HG03442 (cell line): ENCODE data around the gene VKORC1.
A peak's percentile ranks its signal among the peaks of the same experiment; 100 is the strongest.

ENCODE experiments used
- ATAC-seq: cut with Tn5 transposase; IDR thresholded peaks from one replicate; pipeline ENCODE4 v1.9.1; 2021; ENCODE audit warnings: mild to moderate bottlenecking, moderate library complexity; ENCODE audit not compliant: unreplicated experiment

The VKORC1 gene

GRCh38 chr16:31130899-31131298 lies 36.3 kb upstream of the VKORC1 start:
- no peak for ATAC-seq

DNA sequence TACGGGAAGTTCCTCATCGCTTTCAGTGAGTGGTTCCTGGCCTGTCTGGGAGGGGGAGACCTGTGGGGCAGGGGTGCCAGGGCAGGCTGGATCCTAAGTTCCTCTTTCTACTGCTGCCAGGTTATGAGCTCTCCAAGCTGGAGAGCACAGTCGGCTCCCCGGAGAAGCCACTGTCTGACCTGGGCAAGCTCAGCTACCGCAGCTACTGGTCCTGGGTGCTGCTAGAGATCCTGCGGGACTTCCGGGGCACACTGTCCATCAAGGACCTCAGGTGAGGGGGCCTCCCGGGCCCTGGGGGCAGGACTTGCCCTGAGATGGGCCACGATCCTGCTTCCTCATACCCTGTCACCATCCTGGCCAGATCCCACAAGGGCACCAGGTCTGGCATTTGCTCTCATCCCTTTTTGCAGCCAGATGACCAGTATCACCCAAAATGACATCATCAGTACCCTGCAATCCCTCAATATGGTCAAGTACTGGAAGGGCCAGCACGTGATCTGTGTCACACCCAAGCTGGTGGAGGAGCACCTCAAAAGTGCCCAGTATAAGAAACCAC lies 35.8 kb upstream of the VKORC1 start:
- no peak for ATAC-seq

DNA sequence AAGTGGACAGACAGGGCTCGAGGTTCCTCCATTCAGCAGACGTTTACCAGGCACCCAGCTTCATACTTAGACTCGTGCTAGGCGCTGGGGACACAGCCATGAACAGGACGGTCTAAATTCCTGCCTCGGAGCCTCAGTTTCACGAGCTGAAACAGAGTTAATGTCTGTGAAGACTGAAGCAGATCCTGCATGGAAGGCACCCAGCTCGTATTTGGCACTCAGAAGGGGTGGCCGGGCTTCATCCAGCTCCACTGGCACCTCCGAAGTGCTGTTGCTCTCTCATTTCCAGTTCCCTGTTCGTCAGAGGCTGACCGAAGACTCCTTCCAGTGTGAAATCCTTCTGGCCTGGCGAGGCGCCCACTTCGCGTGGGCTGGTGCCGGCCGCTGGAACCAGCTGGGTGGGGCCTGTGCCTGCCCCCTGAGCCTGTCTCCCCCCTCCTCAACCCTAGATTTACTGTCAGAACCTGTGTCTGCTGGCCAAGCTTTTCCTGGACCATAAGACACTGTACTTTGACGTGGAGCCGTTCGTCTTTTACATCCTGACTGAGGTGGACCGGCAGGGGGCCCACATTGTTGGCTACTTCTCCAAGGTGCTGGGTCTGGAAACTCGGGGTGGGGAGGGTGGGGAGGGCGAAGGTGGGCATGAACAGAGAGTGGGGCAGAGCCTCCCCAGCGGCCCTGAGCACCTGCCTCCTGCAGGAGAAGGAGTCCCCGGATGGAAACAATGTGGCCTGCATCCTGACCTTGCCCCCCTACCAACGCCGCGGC lies 35.2 kb upstream of the VKORC1 start:
- ATAC-seq: no peak

GRCh38 chr16:31128711-31129567 lies 34.3 kb upstream of the VKORC1 start:
- no peak for ATAC-seq

DNA sequence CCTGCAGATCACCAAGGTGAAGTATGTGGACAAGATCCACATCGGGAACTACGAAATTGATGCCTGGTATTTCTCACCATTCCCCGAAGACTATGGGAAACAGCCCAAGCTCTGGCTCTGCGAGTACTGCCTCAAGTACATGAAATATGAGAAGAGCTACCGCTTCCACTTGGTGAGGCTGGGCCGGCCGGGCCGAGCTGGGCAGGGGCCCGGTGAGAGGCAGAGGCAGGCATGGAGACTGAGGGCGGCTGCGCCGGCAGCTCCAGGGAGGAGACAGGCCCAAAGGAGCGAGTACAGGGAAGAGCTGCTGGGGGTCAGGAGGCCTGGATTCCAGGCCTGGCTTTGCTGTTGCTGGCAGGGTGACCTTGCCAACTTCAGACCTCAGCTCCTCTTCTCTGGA lies 32.6 kb upstream of the VKORC1 start:
- no peak for ATAC-seq

DNA sequence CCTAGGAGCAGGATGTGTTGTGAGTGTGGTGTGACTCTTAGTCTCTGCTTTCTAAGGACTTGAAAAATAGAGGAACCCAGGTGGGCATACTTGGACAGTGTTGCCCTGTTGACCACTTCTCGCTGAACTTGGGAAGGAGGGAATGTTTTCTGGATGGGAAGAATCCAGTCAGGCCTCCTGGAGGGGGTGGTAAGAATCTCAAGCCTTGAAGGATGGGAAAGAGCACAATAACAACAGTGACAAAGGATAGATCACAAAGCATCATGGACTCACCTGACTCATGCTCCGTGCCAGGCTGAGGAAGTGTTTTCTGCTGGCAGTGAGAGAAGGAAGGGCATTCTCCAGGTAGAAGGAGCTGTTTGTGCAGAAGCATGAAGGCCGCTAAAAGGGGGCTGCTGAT lies 31.2 kb upstream of the VKORC1 start:
- ATAC-seq: no peak

DNA sequence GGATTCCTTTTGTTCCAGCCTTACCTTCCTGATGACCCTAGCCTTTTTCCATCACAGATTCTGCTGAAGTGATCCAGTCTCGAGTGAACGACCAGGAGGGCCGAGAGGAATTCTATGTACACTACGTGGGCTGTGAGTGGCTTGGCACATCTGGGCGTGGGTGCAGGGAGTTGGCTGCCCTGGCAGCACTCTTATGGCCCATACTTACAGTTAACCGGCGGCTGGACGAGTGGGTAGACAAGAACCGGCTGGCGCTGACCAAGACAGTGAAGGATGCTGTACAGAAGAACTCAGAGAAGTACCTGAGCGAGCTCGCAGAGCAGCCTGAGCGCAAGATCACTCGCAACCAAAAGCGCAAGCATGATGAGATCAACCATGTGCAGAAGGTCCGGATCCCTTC lies 25.5 kb upstream of the VKORC1 start:
- ATAC-seq: no peak

DNA sequence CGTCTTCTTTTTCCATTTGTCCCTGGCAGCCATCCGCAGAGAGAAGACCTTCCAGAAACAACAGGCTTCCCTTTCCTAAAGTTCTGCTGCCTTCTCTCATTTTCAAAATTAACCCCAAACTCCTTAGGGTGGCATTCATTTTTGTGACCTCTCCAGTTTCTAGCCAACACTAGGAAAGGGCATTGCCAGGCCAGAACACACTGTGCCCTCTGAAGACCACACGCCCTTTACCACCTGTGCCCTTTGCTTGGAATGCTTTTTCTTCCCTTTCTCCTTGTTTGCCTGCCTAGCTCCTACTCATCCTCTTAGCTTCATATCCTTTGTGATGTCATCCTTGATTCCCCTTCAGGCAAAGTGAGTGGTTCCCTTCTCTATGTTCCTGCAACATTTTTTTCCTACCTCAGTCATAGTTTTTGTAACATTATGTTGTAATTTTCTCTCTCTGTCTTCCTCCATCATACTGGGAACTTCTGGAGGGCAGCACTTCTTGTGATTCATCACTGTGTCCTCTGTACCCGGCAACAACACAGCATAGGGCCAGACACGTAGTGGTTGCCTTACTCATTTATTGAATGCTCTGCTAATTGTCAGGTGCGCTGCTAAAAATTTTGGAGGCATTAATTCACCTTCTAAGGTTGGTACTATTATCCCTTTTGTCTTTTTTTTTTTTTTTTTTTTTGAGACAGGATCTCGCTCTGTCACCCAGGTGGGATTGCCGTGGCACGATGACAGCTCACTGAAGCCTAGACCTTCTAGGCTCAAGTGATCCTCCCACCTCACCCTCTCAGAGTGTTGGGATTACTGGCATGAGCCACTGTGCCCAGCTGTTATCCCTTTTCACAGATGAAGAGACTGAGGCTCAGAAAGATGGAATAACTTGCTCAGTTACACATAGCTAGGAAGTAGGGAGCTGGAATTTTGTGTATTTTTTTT lies 23.9 kb upstream of the VKORC1 start:
- ATAC-seq: no peak

DNA sequence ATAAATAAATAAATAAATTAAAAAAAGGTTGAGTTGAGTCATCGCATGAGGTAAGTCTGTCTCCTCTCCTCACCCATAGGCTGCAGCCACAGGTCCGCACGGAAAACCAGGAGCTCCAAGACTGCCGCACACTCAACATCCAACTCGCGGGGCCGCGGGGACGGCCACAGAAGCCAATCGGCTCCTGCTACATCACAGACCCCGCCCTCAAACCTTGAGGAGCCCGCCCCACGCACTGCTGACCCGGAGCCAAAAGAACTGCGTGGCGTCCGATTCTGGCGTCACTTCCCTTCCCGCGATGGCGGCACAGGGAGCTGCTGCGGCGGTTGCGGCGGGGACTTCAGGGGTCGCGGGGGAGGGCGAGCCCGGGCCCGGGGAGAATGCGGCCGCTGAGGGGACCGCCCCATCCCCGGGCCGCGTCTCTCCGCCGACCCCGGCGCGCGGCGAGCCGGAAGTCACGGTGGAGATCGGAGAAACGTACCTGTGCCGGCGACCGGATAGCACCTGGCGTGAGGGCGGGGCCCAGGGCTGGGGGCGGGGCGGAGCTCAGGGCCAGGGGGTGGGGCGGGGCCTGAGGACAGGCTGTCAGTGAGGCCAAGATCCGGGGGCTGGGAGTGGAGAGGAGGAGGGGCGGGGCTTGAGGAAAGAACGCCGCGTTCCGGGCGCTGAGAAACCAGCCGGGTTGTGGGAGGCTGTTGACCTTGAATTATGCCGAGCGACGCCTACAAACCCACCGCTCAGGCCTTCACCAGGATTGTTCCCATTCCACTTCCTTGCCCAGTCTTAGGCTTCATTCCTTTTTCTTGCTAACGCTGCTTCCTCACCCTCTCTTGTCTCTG lies 23.0 kb upstream of the VKORC1 start, which contains the start of gene KAT8:
TSS of gene KAT8 (plus strand) at position 281 of the 839 bp plus-strand sequence. CDS start at position 299, 18 bp downstream.
- peak; percentile 90 for ATAC-seq

DNA sequence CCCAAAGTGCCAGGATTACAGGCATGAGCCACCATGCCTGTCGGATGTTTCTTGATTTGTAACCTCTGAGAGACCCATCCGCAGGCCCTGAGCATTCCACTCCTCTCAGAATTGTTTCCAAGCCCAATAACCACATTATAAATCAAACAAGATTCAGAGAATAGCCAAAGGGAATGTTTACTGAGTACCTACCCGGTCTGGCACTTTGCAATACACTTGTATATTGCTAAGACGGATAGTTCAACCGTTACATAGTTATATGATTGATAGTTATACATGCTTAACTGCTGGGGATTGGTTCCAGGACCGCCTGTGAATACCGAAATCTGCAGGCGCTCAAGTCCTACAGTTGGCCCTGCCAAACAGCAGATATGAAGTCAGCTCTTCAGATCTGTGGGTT lies 19.9 kb upstream of the VKORC1 start:
- ATAC-seq: no peak

- ATAC-seq: no peak
Observed at GRCh38 chr16:31113121-31114120, 18.8 kb upstream of the VKORC1 start.

DNA sequence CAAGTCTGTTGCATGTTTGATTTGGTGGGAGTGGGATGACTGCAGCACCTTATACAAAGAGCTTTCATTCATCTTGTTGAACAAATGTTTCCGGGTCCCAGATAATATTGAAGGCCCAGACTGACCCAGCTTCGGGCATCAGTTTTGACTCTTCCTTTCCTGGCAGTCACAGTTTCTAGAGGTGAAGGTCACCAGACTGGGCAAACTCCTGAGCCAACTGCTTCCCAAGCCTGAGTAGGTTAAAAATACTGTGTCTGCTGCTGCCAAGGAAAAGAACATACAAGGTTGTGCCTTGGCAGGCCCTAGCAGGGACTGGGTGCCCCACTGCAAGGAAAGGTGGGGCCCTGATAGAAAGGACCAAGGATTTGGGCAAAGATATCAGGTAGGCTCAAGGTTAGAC lies 18.1 kb upstream of the VKORC1 start:
- ATAC-seq: no peak

- ATAC-seq: no peak
Observed at GRCh38 chr16:31111881-31112466, 17.4 kb upstream of the VKORC1 start.

DNA sequence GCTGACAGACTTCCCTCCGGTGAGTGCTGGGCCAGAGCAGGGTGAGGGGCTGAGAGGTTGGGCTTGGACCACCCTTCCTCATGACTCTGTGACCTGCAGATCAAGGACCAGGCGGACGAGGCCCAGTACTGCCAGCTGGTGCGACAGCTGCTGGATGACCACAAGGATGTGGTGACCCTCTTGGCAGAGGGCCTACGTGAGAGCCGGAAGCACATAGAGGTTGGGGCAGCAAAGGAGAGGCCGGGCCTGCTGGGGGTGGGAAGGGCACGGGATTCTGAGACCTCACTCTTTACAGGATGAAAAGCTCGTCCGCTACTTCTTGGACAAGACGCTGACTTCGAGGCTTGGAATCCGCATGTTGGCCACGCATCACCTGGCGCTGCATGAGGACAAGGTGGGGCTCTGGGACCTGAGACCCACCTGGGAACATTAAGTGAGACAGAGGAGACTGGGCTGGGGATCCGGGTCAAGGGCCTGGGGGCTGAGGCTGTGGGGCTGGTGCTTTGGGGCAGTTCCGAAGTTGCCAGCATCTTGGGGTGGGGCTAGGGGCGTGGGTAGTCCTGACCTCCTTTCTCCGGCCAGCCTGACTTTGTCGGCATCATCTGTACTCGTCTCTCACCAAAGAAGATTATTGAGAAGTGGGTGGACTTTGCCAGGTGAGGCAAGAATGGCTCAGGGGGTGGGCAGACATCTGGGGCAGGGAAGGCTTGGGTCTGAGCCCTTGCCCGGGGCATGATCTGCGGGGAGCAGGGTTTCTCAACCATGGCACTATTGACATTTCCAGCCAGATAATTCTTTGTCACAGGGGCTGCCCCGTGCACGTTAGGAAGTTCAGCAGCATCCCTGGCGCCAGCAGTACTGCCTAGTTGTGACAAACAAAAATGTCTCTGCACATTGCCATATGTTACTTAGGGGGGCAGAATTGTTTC lies 15.8 kb upstream of the VKORC1 start:
- ATAC-seq: no peak

- ATAC-seq: no peak
Observed at GRCh38 chr16:31109622-31110021, 15.0 kb upstream of the VKORC1 start.

DNA sequence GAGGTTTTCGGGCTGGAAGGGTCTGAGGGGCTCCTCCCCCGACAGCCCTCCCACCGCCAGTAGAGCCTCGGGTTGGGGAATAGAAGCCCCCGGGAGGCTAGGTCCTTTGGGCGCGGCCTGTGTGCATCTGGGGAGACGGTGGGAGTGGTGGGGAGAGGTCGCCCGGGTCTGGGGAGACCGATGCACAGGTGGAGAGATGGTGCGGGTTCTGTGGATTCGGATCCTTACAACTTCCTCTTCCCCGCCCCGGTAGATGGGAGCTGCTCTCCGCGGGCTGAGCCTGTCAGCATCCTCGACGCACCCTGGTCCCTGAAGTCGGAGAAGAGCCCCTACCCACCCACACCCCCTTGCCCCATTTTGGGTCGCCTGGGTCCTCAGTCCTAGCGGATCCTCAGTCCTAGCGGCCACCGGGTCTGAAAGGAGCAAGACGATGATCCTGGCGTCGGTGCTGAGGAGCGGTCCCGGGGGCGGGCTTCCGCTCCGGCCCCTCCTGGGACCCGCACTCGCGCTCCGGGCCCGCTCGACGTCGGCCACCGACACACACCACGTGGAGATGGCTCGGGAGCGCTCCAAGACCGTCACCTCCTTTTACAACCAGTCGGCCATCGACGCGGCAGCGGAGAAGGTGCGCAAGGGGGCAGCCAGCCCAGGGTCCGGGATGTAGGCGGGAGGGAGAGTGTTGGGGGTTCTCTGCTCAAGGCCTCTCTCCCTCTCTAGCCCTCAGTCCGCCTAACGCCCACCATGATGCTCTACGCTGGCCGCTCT lies 14.4 kb upstream of the VKORC1 start:
- no peak for ATAC-seq
